ENCODE results near the gene SLC16A10.
A peak's percentile ranks its signal among the peaks of the same experiment; 100 is the strongest.
"Not testable (repeated sequence)": the region's sequence is repeated elsewhere in the genome, so short reads cannot be mapped to it uniquely, and the experiment has no call there.

SLC16A10 gene

DNA sequence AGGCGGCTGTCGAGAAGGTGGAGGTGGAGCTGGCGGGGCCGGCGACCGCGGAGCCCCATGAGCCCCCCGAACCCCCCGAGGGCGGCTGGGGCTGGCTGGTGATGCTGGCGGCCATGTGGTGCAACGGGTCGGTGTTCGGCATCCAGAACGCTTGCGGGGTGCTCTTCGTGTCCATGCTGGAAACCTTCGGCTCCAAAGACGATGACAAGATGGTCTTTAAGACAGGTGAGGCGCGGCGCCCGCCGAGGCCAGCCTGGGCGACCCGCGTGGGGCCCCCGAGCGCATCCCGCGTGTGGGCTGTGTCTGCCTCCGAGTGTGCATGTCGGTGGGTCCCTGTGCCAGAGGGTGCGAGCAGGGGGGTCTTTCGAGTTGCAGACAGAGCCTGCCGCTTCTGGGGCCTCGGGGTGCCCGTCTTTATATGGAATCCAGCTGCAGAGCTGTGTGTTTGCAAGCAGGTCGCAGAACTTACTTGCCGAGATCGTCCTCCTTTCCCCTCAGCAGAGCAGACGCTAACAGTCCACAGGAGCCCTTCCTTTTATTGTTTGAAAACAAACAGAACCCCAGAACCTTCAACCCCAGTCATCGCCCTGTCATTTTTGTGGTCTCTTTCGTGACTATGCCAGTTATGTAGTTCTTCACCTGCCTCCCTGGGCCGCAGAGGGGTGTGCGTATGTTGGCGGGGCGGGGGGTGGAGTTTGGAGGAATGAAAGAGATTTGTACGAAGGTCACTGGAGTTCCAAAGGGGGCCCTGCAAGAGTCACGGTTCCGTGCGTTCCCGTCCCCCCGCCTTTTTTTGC lies 766 bp downstream of the SLC16A10 start:
- DNase-seq (ENCODE audit: low read depth in 2 of 2): peak; percentile 36 to 57

DNA sequence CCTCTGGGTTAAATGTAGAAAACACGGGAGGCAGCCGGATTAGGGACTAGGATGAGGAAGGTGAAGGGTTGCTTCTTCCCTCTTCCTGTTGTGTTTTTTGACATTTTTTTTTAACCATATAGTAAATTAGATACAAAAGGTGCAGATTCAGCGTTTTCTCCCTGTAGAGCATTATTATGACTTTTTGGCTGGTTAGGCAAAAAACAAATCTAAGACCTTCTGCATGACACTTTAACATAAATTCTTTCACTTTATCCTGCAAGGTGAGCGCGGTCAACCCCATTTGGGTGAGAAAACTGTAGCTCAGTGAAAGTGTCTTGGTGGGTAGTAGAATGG lies 1.3 kb downstream of the SLC16A10 start:
- no peak for DNase-seq (ENCODE audit: low read depth in 2 of 2)

DNA sequence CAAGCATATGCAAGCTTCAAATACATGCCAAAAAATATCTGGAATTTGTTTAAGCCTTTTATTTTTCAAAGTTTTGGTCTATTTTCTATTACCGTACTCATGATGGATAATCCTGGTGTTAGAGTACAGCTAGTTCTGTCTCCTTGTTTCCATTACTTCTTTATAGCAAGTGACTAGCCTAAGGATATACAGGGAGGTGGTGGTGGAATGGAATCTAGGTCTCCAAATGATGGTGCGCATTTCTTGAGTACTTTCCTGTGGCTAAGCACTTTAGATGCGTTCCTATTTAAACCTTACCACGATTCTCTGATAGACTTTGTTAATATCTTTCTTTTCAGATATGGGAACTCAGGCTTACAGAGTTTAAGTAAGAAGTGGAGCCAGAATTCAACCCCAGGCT lies 3.5 kb downstream of the SLC16A10 start:
- no peak for DNase-seq (ENCODE audit: low read depth in 2 of 2)

DNA sequence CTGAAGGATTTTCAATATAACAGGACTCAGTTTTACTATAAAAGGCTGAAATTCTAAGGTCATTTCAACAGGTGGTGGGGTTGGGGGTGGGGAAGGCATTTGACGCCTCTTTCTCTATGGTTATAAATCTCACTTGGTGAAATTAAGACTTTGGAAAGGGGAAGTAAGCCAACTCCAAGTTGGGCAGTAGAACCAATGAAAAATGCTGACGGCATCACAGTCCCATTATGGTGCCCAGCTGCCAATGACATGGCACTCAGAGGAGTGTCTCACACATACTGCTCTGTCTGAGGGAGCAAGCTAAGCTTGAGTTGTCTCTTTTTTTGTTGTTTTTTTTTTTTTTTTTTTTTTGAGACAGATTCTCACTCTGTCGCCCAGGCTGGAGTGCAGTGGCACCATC lies 4.7 kb downstream of the SLC16A10 start:
- DNase-seq (ENCODE audit: low read depth in 2 of 2): no peak

DNA sequence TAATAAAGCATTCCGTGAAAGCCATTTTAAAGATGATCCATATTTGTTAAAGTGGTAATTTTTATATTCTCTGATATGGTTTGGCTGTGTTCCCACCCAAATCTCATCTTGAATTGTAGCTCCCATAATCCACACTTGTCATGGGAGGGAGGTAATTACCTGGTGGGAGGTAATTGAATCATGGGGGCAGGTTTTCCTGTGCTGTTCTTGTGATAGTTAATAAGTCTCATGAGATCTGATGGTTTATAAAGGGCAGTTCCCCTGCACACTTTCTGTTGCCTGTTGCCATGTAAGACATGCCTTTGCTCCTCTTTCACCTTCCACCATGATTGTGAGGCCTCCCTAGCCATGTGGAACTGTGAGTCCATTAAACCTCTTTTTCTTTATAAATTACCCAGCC lies 8.2 kb downstream of the SLC16A10 start:
- not testable (repeated sequence) for DNase-seq (ENCODE audit: low read depth in 2 of 2)

DNA sequence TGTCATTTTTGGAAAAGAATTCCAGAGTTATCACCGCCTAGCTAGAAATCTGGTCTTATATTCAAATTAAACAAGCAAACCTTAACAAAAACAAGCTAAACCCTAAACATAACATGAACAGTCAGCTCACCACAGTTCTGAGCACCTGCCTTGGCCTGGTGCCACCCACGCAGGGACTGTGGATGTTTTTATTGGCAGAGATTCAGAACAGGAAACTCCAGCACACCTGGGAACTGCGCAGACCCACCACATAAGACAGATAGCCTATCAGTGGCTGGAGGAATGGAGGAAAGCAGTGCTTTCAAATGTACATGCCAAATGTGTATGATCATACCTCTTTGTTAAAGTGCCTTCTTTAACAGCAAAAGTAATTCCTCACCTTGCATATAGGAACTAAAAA lies 8.9 kb downstream of the SLC16A10 start:
- no peak for DNase-seq (ENCODE audit: low read depth in 2 of 2)

DNA sequence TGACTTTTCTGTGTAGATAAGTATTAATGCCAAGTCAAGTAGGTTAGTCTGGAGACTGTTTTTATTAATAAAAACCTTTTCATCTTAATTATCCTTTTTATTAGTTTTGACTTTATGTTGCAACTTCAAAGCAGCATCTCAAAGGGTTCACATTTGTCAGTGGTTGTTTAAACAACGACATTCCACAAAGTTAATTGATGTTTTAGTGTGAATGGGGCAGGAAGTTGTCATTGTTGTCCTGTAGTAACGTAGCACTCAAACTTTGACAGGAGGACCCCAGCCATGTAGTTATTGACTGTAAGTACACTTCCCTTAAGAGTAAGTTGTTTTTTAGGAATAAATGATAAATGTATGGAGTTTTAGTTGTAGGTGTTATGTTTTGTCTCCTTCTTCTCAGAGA lies 11.3 kb downstream of the SLC16A10 start:
- DNase-seq (ENCODE audit: low read depth in 2 of 2): no peak

DNA sequence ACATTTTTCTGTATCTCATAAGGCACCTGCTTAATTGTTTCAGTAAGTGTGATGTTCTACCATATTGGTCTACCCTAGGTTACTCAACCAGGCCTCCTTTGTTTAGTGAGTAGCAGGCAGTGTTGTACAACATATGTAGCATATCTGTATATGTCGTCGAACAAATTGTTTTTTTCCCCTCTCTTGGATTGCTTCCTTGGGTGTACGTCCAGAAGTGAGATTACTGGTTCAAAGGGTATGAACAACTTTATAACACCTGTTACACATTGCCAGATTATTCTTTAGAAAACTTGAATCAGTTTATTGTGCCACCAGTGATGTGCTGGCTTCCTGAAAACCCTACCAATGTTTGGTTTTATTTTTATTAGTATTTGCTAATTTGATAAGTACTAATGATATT lies 14.7 kb downstream of the SLC16A10 start:
- no peak for DNase-seq (ENCODE audit: low read depth in 2 of 2)

DNA sequence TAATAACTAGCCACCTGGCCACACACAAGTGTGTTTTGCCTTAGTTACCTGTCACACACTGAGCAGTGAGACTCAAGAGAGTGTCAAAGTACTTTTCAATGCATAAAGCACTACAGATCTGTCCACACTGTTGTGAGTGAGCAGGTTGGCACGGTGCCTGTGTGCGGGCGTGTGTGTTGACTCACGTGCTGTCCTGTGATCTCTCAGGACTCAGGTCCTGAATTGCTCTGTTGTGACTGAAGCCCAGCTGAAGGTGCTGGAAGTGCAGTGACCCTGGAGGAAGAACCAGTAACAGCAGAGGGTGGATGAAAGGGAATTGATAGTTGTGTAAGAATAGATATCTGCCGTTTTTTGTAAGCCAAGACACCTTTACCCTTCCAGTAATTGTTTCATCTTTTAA lies 18.3 kb downstream of the SLC16A10 start:
- DNase-seq (ENCODE audit: low read depth in 2 of 2): peak in 1 of 2 donors; percentile 22

DNA sequence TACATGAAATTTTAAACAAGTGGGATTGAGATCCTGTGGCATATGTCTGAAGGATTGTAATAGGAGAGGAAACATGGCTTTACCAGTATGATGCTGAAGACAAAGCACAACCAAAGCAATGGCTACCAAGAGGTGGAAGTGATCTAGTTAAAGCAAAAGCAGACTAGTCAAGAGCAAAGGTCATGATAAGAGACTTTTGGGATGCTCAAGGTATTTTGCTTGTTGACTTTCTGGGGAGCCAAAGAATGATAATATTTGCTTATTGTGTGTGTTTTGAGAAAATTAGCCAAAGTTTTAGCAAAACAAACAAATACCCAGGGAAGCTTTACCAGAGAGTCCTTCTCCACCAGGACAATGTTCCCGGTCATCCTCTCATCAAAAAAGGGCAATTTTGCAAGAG lies 20.3 kb downstream of the SLC16A10 start:
- DNase-seq (ENCODE audit: low read depth in 2 of 2): no peak

DNA sequence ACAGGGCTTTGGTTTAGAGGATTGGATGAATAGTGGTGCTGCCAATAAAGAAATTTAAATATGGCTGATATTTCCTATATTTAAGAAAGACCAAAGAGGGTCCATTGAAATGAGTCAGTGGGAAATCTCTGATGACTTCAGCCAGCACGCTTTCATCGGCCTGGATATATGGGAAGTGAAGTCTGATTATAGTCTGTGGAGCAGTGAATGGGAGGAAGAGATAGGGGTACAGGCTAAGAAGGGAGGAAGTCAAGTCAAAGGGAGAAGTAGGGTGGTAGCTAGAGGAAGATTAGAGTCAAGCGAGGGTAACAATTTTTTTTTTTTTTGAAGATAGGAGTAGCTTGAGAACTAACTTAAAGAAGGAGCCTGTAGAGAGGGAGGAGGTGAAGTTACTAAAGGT lies 22.7 kb downstream of the SLC16A10 start:
- DNase-seq (ENCODE audit: low read depth in 2 of 2): no peak

DNA sequence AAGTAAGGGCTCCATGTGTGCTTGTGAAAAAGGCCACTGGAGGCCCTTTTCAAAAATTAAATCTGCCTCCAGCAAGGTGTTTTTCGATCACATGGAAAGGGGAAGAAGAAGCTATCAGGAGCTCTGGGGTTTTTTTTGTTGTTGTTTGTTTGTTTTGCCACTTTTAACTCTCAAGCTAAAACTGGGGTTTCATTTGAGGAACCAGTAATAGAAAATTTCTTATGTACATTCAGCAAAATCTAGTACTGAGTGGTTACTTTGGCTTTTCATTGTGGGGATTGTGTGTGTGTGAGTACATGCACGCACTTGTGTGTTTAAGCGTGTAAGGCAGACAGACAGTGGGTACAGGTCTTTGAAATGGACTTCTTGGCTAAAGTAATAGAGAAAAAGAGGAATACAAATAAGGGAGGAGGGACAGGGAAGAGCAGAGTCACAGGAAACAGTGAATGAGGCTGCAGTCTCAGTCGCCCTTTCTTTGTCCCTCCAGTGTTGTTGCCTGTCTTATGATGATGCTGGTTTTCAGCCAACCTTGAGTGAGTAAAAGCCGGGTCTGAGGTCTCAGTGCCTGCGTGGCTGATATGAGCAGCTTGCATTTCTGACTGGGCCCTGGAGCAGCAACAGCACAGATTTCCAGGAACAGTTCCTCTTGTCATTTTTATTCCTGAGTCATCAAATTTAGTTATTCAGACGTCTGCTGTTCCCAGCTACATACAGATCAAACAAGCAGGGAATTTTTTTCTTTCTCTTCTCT lies 26.2 kb downstream of the SLC16A10 start:
- peak; percentile 30 to 35 for DNase-seq (ENCODE audit: low read depth in 2 of 2)

DNA sequence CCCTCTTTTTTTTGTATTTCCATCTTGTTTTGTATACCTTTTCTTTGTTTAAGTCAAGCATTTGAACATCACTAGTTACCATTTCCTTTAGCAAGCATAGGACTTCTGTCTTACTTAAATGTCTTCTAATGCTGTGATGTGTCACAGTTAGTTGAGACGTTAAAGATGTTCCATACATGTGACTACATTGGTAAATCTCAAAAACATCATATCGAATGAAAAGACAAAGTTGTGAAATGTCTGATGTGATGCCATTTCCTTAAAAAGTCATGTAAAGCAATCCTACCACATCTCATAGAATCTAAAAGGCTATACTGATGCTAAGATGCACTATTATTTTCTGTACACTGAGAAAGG lies 26.8 kb downstream of the SLC16A10 start:
- no peak for DNase-seq (ENCODE audit: low read depth in 2 of 2)

DNA sequence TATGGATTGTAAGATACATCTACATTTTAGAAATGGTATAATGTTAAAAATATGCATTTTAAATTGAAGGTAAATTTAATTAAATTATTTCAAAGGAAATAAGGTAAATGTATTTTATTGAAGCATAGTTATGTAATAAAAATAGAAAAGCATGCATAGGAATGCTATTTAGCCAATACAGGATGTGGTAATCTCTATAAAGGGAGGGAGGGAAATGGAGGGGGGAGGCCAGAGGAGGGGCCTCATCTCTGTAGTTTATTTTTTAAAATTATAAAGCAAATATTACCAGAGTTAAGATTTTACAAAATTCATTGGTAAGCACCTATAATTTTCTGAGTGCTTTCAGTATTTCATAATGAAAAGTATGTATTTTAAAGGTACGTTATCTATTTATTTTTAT lies 27.2 kb downstream of the SLC16A10 start:
- DNase-seq (ENCODE audit: low read depth in 2 of 2): no peak

DNA sequence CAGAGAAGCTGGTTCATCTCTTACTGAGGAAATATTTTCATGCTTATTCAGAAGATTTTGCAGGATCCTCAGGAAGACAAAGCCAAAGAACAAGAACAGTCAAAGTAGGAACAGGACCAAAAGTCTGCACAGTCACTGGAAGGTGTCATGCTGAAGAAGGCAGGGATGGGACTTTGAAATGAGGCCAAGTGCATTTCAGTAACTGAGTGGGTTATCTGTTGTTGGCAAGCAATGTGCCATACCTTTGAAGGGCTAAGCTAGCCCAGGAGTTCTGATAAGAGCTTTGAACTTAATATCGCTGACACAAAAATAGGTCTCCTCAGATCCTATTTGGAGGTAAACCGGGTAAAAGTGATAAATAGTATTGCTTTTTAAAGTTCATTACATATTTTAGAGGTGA lies 31.5 kb downstream of the SLC16A10 start:
- no peak for DNase-seq (ENCODE audit: low read depth in 2 of 2)

DNA sequence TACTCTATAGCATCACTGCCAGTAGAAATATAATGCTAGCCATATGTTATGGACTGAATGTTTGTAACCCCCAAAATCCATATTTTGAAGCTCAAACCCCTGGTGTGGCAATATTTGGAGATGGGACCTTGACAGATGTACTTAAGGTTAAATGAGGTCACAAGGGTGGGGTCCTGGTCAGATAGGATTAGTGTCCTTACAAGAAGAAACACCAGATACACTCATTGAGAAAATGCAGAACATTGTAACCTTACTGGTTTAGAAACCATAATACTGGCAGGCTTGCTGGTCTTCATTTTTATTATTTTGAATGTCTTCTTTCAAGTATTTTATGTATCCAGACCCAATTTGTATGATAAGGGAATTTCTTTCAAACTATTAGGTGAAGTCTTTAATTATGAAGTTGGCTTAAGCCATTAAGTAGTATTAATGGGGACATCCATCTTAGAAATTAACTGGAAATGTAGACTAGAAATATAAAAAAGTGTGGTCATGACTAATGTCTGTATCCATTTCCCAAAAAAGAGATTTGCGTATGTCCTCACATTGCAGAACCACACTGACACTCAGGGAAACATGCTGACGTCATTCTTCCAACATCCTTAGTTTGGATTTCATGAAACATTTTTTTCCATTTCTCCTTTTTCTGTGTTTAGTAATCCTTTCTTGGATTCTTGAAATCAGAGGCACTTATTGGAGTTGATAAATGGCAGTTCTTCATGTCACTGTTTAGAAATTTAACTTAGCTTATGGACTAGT lies 32.4 kb downstream of the SLC16A10 start:
- DNase-seq (ENCODE audit: low read depth in 2 of 2): no peak

DNA sequence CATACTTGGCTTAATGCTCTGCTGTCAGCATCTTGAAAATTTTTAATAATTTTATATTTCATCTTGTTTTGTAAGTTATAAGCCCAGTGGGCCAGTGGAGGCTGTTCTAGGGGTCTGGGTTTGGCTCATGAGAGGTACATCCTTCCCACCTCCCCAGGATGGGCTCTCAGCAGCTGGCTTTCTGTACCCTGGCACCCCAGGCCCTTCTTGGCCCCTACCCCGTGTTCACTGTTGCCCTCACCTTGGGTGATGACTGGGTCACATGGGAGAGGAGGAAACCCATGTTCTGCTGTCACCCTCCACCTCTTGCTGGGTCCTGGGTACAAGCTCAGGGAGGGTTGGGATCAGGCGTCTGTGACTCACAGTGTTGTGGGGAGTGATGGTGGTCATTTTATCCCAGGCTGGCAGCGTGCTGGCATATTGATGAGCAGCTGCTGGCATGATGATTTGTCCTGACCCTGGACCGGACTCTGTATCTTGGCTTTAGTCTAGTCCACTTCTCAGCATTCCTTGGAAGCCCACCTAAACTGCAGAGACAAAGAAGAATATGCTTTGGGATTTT lies 34.6 kb downstream of the SLC16A10 start:
- DNase-seq (ENCODE audit: low read depth in 2 of 2): no peak

DNA sequence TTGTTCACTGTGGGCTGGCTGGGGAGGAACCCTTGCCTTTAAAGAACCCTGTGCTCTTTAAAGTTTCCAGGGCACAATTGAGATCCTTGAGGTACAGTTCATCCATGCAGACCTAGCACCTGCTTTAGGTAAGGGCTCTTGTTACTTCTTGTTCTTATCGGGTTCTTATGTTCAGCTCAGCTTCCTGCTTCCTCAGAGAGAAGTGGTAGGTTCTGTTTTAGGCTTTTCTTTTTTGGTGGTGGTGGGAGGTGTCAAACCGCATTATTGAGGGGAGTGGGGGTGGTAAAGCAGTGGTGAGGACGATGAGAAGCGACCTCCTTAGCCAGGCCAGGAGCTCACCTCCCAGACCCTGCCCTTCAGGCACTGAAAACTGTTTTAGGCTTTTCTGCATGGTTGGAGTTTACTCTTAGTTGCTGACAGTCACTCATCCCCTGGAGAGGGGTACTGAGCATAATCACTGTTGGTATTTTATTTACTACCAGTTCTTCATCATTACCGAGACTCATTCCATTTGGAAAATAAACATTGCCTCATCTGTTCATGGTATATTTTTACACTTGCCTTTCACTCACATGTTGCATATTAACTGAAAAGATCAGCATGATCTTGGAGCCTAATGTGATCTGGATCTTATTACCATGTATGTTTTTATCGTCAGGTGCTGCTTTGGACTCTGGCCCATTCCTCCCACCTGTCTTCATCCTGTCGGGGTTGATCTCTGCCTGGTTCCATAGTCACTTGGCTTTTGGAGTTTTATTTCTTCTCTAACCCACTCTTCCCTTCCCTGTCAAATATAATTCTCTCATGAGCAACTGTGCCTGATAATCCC lies 35.4 kb downstream of the SLC16A10 start:
- no peak for DNase-seq (ENCODE audit: low read depth in 2 of 2)

DNA sequence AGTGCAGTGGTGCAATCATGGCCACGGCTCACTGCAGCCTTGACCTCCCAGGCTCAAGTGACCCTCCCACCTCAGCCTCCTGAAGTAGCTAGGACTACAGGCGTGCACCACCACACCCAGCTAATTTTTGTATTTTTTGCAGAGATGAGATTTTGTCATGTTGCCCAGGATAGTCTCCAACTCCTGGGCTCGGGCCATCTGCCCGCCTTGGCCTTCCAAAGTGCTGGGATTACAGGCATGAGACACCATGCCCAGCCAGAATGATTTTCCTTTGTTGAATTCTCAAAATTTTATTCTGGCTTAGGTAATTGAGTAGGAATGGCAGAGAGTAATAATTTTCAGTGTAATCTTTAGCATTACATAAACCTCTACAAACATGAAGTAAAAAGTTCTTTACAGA lies 37.1 kb downstream of the SLC16A10 start:
- DNase-seq (ENCODE audit: low read depth in 2 of 2): no peak

DNA sequence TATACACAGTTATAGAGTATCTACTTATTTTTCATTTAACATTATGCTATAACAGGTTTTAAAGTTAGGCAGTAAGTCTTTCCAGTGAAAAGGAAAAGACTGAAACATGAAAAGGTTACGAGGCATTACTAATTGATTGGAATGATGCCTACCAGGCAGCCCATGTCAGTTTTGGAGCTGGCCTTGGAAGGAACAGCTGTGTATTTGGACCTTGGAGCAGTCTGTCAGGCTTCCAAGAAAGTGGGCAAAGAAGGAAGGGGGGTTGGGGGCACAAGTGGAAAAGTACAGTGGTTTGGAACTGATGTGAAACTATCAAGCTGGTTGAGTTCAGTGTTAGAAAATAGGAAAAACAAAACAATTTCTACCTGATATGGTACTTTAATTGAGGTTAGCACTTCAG lies 41.7 kb downstream of the SLC16A10 start:
- DNase-seq (ENCODE audit: low read depth in 2 of 2): no peak

DNA sequence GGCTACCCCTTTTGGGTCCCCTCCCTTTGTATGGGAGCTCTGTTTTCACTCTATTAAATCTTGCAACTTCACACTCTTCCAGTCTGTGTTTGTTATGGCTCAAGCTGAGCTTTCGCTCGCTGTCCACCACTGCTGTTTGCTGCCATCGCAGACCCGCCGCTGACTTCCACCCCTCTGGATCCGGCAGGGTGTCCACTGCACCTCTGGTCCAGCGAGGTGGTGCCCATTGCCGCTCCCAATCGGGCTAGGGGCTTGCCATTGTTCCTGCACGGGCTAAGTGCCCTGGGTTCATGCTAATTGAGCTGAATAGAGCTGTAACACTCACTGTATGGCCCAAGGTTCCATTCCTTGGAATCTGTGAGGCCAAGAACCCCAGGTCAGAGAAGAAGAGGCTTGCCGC lies 43.7 kb downstream of the SLC16A10 start:
- DNase-seq (ENCODE audit: low read depth in 2 of 2): not testable (repeated sequence)

DNA sequence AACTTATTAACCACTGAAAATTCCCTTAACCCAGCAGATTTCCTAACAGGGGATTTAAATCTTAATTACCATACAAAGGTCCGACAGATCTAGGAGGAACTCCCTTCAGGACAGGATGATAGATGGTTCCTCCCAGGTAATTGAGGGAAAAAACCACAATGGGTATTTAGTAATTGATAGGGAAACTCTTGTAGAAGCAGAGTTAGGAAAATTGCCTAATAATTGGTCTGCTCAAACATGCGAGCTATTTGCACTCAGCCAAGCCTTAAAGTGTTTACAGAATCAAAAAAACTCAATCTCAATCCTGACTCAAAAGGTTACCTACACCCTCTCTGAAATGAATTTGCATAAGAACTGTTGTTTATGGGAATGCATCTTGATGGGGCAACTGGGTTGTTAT lies 45.4 kb downstream of the SLC16A10 start:
- not testable (repeated sequence) for DNase-seq (ENCODE audit: low read depth in 2 of 2)
